Nephron progenitor cell (in vitro differentiated cells): ENCODE results near the gene NPNT.

Experiments used
- DNase-seq: peaks from one replicate; pipeline ENCODE4 v3.0.0; 2021
- H3K27ac Mint-ChIP-seq: 2 replicates; pipeline ENCODE4 v1.8.0; 2021; ENCODE audit warnings: mild to moderate bottlenecking, moderate library complexity, mixed read lengths
- H3K27me3 Mint-ChIP-seq: 2 replicates; pipeline ENCODE4 v1.8.0; 2021; ENCODE audit warnings: mild to moderate bottlenecking, low read depth, mixed read lengths; ENCODE audit not compliant: poor library complexity
- H3K36me3 Mint-ChIP-seq: 2 replicates; pipeline ENCODE4 v1.8.0; 2021; ENCODE audit warnings: low read depth, mixed read lengths
- H3K4me1 Mint-ChIP-seq: 2 replicates; pipeline ENCODE4 v1.8.0; 2021; ENCODE audit warnings: mixed read lengths
- H3K4me3 Mint-ChIP-seq: 2 replicates; pipeline ENCODE4 v1.8.0; 2021; ENCODE audit warnings: mild to moderate bottlenecking, moderate library complexity, mixed read lengths
- H3K9me3 Mint-ChIP-seq: 2 replicates; pipeline ENCODE4 v1.8.0; 2021; ENCODE audit warnings: mild to moderate bottlenecking, moderate library complexity, mixed read lengths
- TF ChIP-seq, protein P1 (sequence below): fragments of 200-600 bp; sonication (generic); IDR thresholded peaks from 2 replicates; pipeline ENCODE4 v1.5.0; 2021; ENCODE audit warnings: antibody characterized with exemption

Gene NPNT

DNA sequence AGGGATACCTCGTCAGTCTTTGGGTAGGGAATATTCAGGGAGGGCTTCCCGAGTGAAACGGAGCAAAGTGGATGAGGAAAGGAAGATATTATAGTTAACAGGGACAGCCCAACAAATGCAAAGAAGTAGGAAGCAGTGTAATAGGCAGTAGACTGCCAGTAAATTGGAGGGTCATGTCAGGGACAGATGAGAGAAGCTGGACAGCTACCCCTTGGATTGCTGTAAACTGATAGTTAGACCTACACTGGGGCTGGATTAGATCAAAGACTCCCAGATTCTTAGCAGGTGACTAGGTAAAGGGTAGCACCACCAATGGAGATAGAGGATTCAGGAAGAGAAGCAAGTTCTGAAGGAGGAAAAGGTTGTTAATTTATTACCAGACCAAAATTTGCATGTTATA, 48.0 kb downstream of the NPNT start:
- DNase-seq: no peak
- Mint-ChIP-seq H3K27ac (no peak overlapping the region), H3K27me3 (peaks cover 2% of the 10 kb centered on the region), H3K4me3 (no peak overlapping the region), H3K4me1 (no peaks in the 10 kb centered on the region), H3K36me3 (no peaks in the 10 kb centered on the region), H3K9me3 (peaks cover 12% of the 10 kb centered on the region)
- TF ChIP-seq, protein P1, sequence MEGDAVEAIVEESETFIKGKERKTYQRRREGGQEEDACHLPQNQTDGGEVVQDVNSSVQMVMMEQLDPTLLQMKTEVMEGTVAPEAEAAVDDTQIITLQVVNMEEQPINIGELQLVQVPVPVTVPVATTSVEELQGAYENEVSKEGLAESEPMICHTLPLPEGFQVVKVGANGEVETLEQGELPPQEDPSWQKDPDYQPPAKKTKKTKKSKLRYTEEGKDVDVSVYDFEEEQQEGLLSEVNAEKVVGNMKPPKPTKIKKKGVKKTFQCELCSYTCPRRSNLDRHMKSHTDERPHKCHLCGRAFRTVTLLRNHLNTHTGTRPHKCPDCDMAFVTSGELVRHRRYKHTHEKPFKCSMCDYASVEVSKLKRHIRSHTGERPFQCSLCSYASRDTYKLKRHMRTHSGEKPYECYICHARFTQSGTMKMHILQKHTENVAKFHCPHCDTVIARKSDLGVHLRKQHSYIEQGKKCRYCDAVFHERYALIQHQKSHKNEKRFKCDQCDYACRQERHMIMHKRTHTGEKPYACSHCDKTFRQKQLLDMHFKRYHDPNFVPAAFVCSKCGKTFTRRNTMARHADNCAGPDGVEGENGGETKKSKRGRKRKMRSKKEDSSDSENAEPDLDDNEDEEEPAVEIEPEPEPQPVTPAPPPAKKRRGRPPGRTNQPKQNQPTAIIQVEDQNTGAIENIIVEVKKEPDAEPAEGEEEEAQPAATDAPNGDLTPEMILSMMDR: no peak

DNA sequence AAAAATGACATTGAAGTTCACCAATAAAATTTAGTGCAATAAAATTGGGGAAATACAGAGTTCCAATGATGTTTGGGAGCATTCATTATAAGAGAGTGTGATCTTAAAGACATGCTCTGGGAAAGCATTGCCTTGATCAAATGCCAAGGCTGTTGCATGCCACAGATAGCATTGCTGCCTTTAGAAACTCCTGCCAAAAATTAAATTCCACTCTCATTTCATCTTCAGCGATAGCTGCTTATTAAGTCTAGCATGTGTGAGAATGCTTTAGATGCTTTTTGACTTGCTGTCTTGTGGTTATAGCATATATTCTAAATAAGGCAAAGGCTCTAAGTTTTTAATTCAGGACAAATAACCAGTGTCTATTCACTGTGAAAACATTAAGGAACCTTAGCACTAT, 49.3 kb downstream of the NPNT start:
- DNase-seq: no peak
- peaks cover 12% of the 10 kb centered on the region for H3K9me3 Mint-ChIP-seq
- no peaks in the 10 kb centered on the region for H3K36me3 Mint-ChIP-seq

GRCh38 chr4:105946771-105947170, 51.5 kb downstream of the NPNT start:
- TF ChIP-seq, protein P1: no peak
- Mint-ChIP-seq H3K4me3 (no peak overlapping the region), H3K4me1 (no peaks in the 10 kb centered on the region), H3K9me3 (peaks cover 12% of the 10 kb centered on the region), H3K27me3 (no peaks in the 10 kb centered on the region), H3K36me3 (no peaks in the 10 kb centered on the region), H3K27ac (no peak overlapping the region)
- no peak for DNase-seq

More for the DNA sequence above, 49.3 kb downstream of the NPNT start:
- no peaks in the 10 kb centered on the region for H3K4me1 Mint-ChIP-seq
- TF ChIP-seq, protein P1: no peak
- H3K27ac Mint-ChIP-seq: no peak overlapping the region
- H3K4me3 Mint-ChIP-seq: no peak overlapping the region
- peaks cover 2% of the 10 kb centered on the region for H3K27me3 Mint-ChIP-seq

GRCh38 chr4:105950701-105951100, 55.4 kb downstream of the NPNT start:
- peaks cover 12% of the 10 kb centered on the region for H3K9me3 Mint-ChIP-seq
- no peak overlapping the region for H3K27ac Mint-ChIP-seq
- TF ChIP-seq, protein P1: no peak
- no peaks in the 10 kb centered on the region for H3K4me1 Mint-ChIP-seq
- no peak overlapping the region for H3K4me3 Mint-ChIP-seq
- no peaks in the 10 kb centered on the region for H3K27me3 Mint-ChIP-seq
- no peaks in the 10 kb centered on the region for H3K36me3 Mint-ChIP-seq
- DNase-seq: no peak

DNA sequence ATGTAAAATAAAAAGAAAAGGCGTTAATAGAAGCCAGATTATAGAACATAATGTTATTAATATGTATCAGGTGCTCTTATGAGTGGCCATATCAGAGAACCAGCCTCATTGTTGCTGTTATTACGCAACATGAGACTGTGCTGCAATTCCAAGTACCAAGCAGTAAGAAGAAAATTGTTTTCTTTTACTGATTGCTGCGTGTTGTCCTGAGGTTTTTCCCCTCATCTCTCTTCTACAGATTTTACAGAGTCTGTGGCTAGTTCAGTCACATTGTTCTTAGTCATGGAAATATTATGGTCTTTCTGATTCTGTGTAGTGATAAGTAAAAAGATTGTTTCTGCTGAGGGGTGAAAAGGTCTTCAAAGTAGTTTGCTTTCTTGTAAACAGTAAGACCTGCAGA, 55.9 kb downstream of the NPNT start:
- DNase-seq: no peak
- Mint-ChIP-seq H3K9me3 (peaks cover 10% of the 10 kb centered on the region), H3K4me1 (peaks cover 5% of the 10 kb centered on the region), H3K4me3 (no peak overlapping the region), H3K27ac (no peak overlapping the region), H3K36me3 (no peaks in the 10 kb centered on the region), H3K27me3 (no peaks in the 10 kb centered on the region)
- TF ChIP-seq, protein P1: no peak

DNA sequence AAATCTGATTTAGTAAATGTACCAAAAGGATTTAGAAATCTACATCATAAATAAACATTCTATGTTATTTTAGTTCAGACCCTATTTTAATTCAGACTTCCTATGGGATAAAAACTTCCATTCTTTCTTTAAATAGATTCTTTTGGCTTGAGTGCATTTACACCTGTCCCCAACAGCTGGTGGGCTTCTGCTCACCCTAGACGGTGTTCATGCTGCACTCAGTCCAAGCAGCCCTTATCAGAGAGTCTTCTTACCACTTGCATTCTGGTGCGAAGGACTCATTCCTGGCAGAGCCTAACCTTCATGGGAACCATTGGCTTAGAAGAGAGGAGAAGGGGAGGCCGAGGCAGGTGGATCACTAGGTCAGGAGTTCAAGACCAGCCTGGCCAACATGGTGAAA, 57.3 kb downstream of the NPNT start:
- Mint-ChIP-seq H3K4me3 (no peak overlapping the region), H3K27ac (no peak overlapping the region), H3K27me3 (no peaks in the 10 kb centered on the region)

More for the DNA sequence above, 57.3 kb downstream of the NPNT start:
- peaks cover 18% of the 10 kb centered on the region for H3K4me1 Mint-ChIP-seq
- H3K36me3 Mint-ChIP-seq: no peaks in the 10 kb centered on the region
- TF ChIP-seq, protein P1: no peak
- DNase-seq: no peak
- H3K9me3 Mint-ChIP-seq: no peaks in the 10 kb centered on the region
